GM12801 (cell line): ENCODE data around the gene CREB5.

Source experiments
- TF ChIP-seq, protein P1 (sequence below): IDR thresholded peaks from one replicate; pipeline ENCODE4 v1.5.1; 2011; ENCODE audit warnings: control low read depth; ENCODE audit not compliant: insufficient read length; ENCODE audit errors: extremely low read depth

The CREB5 gene

DNA sequence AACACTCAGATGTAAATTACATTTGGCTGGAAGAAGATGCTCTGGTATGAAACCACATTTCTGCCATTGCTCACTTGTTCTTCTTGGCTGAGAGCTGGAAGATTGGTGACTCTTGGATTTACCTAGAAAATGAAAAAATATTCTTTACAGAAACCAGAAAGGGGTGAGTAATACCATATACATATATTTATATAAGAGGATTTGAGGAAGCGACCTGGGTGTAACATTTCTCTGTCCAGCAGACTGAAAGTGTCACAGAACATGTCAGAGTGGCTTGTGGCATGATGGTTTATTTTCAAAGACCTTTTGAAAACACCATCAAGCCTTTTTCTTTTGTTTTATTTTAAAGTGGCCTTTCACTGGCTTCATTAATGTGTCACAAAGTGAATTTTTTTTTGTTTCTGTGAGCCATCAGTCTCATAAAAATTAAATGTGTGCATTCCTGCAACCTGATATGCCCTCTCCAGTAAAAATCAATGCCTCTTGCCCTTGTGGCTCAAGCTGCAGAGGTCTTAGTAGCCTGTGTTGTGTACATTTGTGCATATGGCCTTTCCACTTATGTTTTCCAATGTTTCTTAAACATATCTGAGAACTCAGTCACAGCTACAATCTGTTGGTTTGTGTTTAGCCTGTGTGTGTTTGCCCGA is 23.5 kb downstream of the CREB5 start:
- TF ChIP-seq, protein P1, sequence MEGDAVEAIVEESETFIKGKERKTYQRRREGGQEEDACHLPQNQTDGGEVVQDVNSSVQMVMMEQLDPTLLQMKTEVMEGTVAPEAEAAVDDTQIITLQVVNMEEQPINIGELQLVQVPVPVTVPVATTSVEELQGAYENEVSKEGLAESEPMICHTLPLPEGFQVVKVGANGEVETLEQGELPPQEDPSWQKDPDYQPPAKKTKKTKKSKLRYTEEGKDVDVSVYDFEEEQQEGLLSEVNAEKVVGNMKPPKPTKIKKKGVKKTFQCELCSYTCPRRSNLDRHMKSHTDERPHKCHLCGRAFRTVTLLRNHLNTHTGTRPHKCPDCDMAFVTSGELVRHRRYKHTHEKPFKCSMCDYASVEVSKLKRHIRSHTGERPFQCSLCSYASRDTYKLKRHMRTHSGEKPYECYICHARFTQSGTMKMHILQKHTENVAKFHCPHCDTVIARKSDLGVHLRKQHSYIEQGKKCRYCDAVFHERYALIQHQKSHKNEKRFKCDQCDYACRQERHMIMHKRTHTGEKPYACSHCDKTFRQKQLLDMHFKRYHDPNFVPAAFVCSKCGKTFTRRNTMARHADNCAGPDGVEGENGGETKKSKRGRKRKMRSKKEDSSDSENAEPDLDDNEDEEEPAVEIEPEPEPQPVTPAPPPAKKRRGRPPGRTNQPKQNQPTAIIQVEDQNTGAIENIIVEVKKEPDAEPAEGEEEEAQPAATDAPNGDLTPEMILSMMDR = no peak

DNA sequence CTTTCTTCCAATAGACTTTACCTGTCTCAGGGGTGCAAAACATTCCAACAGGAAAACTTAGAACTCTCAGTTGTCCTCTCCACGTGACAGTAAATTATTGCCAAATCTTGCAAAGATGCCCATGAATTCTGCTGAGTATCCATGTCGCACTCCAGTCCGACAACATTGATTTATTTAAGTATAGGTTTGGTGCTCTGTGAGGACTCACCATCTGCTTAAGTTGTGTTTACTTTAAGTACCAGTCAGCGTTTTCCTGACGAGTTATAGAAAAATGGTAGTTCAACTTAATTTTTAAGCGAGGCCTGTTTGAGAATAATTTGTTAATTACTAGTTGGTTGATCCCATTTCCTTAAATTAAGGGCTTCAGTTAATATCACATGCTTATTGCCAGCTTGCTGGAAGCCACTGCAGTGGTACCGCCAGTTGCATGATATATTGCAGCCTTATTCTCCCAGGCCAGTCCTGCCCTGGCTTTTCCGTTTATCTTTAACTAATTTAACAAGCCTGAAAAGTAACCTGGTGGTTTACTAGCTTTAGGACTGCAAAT is 27.8 kb downstream of the CREB5 start:
- TF ChIP-seq, protein P1 = no peak

DNA sequence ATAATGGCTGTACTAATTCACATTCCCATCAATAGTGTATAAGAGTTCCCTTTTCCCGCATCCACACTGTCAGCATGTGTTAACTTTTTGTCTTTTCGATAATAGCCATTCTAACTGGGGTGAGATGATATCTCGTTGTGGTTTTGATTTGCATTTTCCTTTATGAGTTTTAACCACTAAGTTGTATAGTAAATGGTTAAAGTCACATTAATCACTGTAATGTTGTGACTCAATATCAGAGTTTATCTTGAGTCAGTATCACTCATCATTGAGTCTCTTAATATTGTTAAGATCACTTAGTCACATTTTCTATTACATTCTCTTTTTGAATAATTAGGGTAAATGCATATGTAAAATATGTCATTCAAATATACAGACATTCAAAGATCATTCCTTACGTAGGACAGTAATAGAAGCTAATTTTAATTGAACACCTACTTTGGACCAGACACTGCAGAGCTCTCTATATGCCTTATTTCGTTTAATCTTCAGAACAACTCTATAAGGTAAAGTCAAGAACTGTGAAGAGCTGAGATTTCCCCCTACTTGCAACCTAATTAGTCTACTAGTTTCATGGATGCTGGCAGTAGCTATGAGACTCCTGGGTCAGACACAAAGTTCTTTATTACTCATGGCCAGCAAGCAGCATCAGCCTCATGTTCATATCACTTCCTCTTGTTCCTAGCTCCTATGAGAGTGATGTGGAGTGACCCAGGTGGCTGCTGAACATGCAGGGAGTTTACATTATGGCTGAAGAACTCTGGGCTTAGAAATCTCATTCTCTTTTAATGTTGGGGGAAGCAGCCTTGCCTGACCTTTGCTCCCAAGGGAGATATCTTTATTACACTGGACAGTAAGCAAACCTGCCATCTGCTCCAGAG is 30.5 kb downstream of the CREB5 start:
- TF ChIP-seq, protein P1 = no peak

DNA sequence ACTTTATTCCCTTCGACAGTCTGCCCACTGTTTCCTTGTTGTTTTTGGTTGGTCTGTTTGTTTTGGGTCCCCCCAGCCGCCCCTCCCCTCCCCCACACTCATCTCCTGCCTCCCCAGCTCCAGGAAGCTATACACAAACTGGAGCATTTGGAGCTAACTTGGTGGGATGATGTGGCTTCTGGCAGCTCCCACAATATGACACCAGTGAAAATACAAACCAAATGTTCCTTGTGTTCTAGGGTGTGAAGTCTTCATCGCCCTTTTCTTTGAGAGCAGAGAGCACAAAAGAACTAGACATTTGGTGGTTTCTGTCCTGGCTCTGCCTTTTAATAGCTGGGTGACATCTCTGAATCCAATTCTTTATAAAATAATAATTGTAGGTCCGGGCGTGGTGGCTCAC is 33.8 kb downstream of the CREB5 start:
- TF ChIP-seq, protein P1 = no peak

DNA sequence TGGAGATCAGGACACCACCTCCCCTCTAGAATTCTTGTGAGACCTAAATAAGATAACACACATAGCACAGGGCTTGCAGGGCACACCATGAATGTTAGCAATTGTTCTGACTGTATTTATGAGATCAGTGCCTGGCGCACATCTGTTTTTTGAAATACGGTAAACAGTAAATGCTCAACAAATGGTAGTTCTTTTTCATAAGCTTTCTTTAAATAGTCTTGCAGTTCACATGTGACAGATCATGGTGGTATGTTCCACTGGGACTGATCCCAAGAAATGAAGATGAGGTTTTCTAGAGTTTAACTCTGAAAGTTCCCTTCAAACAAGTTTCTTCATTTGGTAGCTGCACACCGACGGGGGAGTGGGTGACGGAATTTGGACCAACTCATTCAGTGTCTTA is 34.8 kb downstream of the CREB5 start:
- TF ChIP-seq, protein P1 = no peak

DNA sequence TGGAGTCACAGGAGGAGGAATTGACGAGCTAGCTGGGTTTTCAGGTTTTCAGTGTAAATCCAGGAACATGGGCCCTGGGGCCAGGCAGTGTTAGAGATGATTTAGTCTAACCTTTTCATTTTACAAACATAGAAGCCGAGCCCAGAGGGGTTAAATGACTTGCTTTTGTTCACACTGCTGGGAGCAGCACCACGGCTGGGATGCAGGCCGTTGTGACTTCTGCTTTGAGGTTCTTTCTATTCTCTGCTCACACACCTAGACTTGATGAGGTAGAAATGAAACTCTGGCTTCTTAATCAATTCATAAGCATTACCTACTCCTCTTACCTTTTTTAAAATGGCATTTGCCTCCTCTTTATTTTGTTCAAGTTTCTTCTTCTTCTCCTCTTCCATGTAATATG is 36.4 kb downstream of the CREB5 start:
- TF ChIP-seq, protein P1 = no peak

DNA sequence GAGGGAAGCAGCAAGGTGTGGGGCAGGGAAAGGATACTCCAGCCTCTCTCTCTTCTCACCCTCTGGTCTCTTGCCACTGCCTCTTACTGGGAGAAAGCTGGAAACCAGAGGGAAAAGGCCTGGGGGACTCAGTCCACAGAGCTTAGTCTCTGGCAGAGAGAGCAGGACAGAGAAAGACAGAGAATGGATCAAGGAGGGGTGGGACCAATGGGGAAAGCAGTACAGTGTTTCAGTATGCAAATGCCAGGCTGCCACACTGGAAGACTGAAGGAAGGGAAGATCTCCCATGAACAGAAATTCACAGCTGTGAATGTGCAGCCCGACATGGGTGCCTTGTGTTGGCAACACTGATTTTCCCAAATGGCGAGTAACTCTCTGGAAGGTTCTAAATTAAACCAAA is 40.4 kb downstream of the CREB5 start:
- TF ChIP-seq, protein P1 = no peak
